HL-60 (cell line): ENCODE results near the gene SPACA6.

ENCODE experiments used
- DNase-seq, 2 experiments: peaks; one replicate each; pipeline ENCODE4 v3.0.0-alpha.2; 2010 to 2020; ENCODE audit warnings: low read depth in 1 of 2, low spot score in 1 of 2
- H3K27ac ChIP-seq: fragments of 250-450 bp; sonication (Bioruptor Pico); replicated peaks from 2 replicates; pipeline ENCODE4 v1.5.1; 2020; ENCODE audit warnings: mild to moderate bottlenecking, moderate library complexity
- H3K27me3 ChIP-seq: fragments of 250-450 bp; sonication (Bioruptor Pico); 2 replicates; pipeline ENCODE4 v1.5.1; 2021; ENCODE audit warnings: mild to moderate bottlenecking, moderate library complexity; ENCODE audit not compliant: insufficient read depth, poor library complexity, severe bottlenecking
- H3K4me3 ChIP-seq: replicated peaks from 2 replicates; pipeline ENCODE4 v1.5.1; 2011; ENCODE audit warnings: mild to moderate bottlenecking, control low read depth, low read length; ENCODE audit not compliant: insufficient read depth
- GABPA ChIP-seq: IDR thresholded peaks from 2 replicates; pipeline ENCODE4 v1.6.1; 2012; ENCODE audit warnings: low read depth
- POLR2AphosphoS5 ChIP-seq: IDR thresholded peaks from 2 replicates; pipeline ENCODE4 v1.6.1; 2012; ENCODE audit warnings: low read depth
- REST ChIP-seq: IDR thresholded peaks from 2 replicates; pipeline ENCODE4 v1.6.1; 2012; ENCODE audit warnings: low read depth; ENCODE audit not compliant: insufficient replicate concordance
- SPI1 ChIP-seq: IDR thresholded peaks from 2 replicates; pipeline ENCODE4 v1.6.1; 2012; ENCODE audit warnings: low read depth, mild to moderate bottlenecking, borderline replicate concordance
- TF ChIP-seq, protein P1 (sequence below): IDR thresholded peaks from one replicate; pipeline ENCODE4 v1.5.1; 2011; ENCODE audit warnings: low read length, control low read depth, inconsistent platforms; ENCODE audit not compliant: insufficient read depth

The SPACA6 gene

DNA sequence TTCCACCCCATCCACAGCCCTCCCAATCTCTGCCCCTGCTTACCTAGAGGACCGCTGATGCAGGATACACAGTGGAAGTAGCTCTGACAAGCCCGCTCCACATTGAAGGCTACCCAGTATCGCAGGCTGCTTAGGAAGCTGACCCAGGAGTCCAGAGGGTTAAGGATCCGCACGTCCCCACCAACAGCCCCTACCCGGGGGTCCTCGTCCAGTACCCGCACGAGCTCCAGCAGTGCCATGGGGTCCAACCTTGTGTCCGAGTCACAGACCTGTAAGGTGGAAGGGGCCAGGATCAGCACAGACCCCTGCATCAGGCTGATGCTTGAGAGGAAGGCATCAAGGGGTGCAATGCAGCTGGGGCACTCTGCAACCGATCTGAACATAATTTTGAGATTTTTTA, 23.8 kb downstream of the SPACA6 start:
- Histone ChIP-seq H3K27me3 (no peaks in the 10 kb centered on the region), H3K27ac (no peak overlapping the region), H3K4me3 (no peak overlapping the region)
- no peak for TF ChIP-seq POLR2AphosphoS5
- TF ChIP-seq, protein P1, sequence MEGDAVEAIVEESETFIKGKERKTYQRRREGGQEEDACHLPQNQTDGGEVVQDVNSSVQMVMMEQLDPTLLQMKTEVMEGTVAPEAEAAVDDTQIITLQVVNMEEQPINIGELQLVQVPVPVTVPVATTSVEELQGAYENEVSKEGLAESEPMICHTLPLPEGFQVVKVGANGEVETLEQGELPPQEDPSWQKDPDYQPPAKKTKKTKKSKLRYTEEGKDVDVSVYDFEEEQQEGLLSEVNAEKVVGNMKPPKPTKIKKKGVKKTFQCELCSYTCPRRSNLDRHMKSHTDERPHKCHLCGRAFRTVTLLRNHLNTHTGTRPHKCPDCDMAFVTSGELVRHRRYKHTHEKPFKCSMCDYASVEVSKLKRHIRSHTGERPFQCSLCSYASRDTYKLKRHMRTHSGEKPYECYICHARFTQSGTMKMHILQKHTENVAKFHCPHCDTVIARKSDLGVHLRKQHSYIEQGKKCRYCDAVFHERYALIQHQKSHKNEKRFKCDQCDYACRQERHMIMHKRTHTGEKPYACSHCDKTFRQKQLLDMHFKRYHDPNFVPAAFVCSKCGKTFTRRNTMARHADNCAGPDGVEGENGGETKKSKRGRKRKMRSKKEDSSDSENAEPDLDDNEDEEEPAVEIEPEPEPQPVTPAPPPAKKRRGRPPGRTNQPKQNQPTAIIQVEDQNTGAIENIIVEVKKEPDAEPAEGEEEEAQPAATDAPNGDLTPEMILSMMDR, result no peak
- TF ChIP-seq REST, result no peak
- TF ChIP-seq GABPA, result no peak
- TF ChIP-seq SPI1, result no peak
- no peak for DNase-seq

- TF ChIP-seq REST (no peak), POLR2AphosphoS5 (no peak), GABPA (no peak), SPI1 (no peak)
- TF ChIP-seq, protein P1, result no peak
- H3K4me3 ChIP-seq, result no peak overlapping the region
- H3K27me3 ChIP-seq, result no peaks in the 10 kb centered on the region
- no peak for DNase-seq
- no peak overlapping the region for H3K27ac ChIP-seq
Observed at GRCh38 chr19:51719251-51719988, 26.3 kb downstream of the SPACA6 start.

- no peak for DNase-seq
- Histone ChIP-seq H3K4me3 (no peak overlapping the region), H3K27ac (no peak overlapping the region), H3K27me3 (no peaks in the 10 kb centered on the region)
- TF ChIP-seq SPI1 (no peak), POLR2AphosphoS5 (no peak), REST (no peak), GABPA (no peak)
- TF ChIP-seq, protein P1, result no peak
Observed at GRCh38 chr19:51721905-51722304, 28.8 kb downstream of the SPACA6 start.
